Left ventricle myocardium inferior (tissue), 1 donor: Measurements from ENCODE around the gene ADCY10. TPM values are rescaled to one million over a fixed set of nuclear protein-coding genes. Genes with fewer than 3 reads are reported as not detected.

Experiments
- DNase-seq: peaks from one replicate; pipeline ENCODE4 v3.0.0-alpha.2; 2020
- H3K27ac ChIP-seq: fragments of 200-600 bp; replicated peaks from 2 replicates; pipeline ENCODE4 v1.8.0; 2021
- H3K27me3 ChIP-seq: fragments of 200-600 bp; 2 replicates; pipeline ENCODE4 v1.8.0; 2021; ENCODE audit warnings: low read depth
- H3K36me3 ChIP-seq: fragments of 200-600 bp; 2 replicates; pipeline ENCODE4 v1.8.0; 2021
- H3K4me1 ChIP-seq: fragments of 200-600 bp; 2 replicates; pipeline ENCODE4 v1.8.0; 2021
- H3K4me3 ChIP-seq: fragments of 200-600 bp; 2 replicates; pipeline ENCODE4 v1.8.0; 2021; ENCODE audit warnings: mild to moderate bottlenecking, moderate library complexity
- H3K9me3 ChIP-seq: fragments of 200-600 bp; replicated peaks from 2 replicates; pipeline ENCODE4 v1.8.0; 2021
- intact Hi-C: fragments of 100-400 bp; cut with micrococcal nuclease; formaldehyde crosslinking; loops from one replicate; pipeline ENCODE4 v1.11.0; 2022
- total RNA-seq: library from RNA; stranded (reverse); fragmentation: NEBNext Ultra II Directional; extraction: Animal tissue kit (Norgen Biotek cat#: 25700); gene quantifications from one replicate; pipeline ENCODE4 v1.2.1, GENCODE V29; 2021
- TF ChIP-seq, protein P1 (sequence below): fragments of 200-600 bp; IDR thresholded peaks from 2 replicates; pipeline ENCODE4 v1.8.0; 2021; ENCODE audit warnings: antibody characterized with exemption, mild to moderate bottlenecking, borderline replicate concordance
- donor health status: DM: no; HTN: yes; CAD: no; lungs with severe emphysema.

ADCY10 gene
- total RNA-seq, 1 donor from 2014 or later = 0.22 TPM

DNA sequence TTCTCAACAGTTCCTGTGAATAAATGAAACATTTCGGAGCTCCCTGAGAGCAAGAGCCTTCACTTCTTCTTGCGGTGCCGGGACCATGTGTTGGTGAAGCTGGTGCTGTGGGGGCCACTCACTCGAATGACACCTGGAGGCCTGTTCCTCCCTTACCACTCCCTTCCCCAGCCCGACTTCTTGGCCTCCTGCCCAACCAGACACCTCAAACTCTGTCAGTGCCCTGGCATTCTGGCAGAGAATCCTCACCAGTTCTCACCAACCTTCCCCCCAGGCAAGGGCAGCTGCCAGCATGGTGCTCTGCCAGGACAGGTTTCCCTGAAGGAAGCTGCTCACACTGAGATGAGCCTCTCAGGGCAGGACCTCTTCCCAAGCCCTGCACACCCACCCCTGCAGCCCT, 123.8 kb downstream of the ADCY10 start:
- no peak overlapping the region for H3K27ac ChIP-seq
- peaks cover 23% of the 10 kb centered on the region for H3K36me3 ChIP-seq
- intact Hi-C loops = no loop called here
- H3K9me3 ChIP-seq = no peaks in the 10 kb centered on the region
- TF ChIP-seq, protein P1, sequence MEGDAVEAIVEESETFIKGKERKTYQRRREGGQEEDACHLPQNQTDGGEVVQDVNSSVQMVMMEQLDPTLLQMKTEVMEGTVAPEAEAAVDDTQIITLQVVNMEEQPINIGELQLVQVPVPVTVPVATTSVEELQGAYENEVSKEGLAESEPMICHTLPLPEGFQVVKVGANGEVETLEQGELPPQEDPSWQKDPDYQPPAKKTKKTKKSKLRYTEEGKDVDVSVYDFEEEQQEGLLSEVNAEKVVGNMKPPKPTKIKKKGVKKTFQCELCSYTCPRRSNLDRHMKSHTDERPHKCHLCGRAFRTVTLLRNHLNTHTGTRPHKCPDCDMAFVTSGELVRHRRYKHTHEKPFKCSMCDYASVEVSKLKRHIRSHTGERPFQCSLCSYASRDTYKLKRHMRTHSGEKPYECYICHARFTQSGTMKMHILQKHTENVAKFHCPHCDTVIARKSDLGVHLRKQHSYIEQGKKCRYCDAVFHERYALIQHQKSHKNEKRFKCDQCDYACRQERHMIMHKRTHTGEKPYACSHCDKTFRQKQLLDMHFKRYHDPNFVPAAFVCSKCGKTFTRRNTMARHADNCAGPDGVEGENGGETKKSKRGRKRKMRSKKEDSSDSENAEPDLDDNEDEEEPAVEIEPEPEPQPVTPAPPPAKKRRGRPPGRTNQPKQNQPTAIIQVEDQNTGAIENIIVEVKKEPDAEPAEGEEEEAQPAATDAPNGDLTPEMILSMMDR = no peak
- H3K4me3 ChIP-seq = no peak overlapping the region
- peaks cover 19% of the 10 kb centered on the region for H3K4me1 ChIP-seq
- H3K27me3 ChIP-seq = no peaks in the 10 kb centered on the region
- DNase-seq = no peak

DNA sequence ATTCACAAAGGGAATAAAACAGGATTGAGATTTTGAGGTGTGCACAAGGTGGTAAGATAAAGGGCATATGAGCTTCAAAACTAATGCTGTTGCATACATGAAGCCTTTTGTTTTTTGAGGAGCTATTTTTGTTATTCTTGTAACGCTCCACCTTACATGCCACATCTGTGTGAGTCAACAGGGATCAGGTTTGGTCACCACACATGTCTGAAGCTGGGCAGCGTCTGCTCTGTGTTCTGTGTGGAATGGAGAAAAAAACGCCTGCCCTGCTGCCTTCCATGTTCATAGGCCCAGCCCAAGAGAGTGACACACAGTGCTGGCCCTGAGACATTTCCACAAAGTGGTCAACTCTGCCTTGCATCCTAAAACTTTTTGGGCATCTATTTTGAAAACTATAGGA, 124.4 kb downstream of the ADCY10 start:
- Histone ChIP-seq H3K9me3 (no peaks in the 10 kb centered on the region), H3K27ac (no peak overlapping the region), H3K4me3 (no peak overlapping the region), H3K36me3 (peaks cover 23% of the 10 kb centered on the region), H3K4me1 (peaks cover 13% of the 10 kb centered on the region), H3K27me3 (no peaks in the 10 kb centered on the region)
- intact Hi-C loops = loop anchor here (10.0 kb wide), 1 partner anchor 65 kb away; the partner anchor contains the start of gene MPZL1
- DNase-seq = no peak
- TF ChIP-seq, protein P1 = no peak

DNA sequence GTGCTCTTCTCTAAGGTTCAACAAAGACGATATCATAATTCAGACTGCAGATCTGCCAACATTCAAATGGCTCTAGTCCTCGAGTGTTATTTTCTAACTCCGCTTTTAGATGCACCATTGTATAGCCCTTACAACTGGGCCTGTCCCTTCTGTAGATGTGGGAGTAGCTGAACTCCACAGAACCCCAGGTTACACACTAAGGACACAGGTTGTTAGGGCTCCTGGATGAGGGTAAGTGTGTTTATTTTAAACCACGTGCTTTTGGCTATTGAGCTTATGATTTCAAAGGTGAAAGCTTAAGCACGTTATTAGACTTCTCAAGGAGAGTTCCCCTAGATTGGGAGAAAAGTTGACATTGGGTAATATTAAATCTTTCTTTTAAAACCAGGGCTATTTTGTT, 127.4 kb downstream of the ADCY10 start:
- peaks cover 23% of the 10 kb centered on the region for H3K36me3 ChIP-seq
- no peaks in the 10 kb centered on the region for H3K9me3 ChIP-seq
- H3K4me3 ChIP-seq = no peak overlapping the region
- DNase-seq = no peak
- TF ChIP-seq, protein P1 = no peak
- H3K4me1 ChIP-seq = peaks cover 11% of the 10 kb centered on the region
- intact Hi-C loops = loop anchor here (10.0 kb wide), 1 partner anchor 62 kb away; the partner anchor contains the start of gene MPZL1
- H3K27ac ChIP-seq = no peak overlapping the region
- H3K27me3 ChIP-seq = no peaks in the 10 kb centered on the region

DNA sequence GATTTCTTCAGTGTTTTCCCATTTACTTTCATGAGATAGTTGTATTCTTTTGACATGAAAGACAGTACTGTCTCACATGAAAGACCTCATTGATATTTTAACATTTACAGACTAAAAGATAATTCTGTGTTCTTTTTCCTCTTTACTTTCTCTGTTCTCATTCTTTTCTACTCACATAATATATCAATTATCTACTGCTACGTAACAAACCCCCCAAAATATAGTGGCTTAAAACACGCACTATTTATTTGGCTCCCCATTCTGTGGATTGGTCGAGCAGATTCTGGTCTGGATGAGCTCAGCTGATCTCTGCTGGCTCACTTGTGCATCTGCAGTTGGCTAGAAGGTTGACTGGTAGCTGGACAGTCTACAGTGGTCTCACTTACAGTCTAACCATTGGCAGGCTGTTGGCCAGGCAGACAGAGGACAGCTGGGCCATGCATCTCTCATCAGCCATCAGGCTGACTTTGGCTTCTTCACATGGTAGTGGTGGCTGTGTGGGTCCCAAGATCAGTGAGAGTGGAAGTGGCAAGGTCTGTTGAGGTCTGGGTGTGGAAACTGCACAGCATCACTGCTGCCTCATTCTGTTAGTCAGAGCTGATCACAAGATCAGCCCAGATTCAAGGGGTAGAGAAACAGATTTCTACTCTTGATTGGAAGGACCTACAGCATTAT, 128.9 kb downstream of the ADCY10 start:
- Histone ChIP-seq H3K27me3 (no peaks in the 10 kb centered on the region), H3K9me3 (no peaks in the 10 kb centered on the region), H3K27ac (no peak overlapping the region), H3K4me1 (peaks cover 1% of the 10 kb centered on the region), H3K36me3 (peaks cover 30% of the 10 kb centered on the region), H3K4me3 (no peak overlapping the region)
- DNase-seq = no peak
- TF ChIP-seq, protein P1 = no peak
- intact Hi-C loops = loop anchor here (10.0 kb wide), 1 partner anchor 60 kb away; the partner anchor contains the start of gene MPZL1

DNA sequence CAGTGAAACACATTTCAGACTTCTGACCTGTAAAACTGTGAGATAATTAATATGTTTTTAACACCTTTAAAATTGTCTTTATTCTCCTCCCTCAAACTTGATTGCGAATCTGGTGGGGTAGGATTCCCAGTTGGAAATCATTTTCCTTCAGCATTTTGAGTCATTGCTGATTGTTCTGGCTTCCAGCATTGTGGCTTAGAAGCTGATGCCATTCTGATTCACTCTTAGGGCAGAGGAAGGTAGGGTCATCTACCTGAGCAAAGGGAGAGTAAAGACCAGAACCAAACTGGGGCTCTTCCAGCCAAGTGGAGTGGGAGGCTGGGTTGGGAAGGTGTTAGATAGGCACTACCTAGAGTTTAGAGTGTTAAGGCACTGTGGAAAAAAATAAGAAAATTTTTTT, 131.0 kb downstream of the ADCY10 start:
- H3K36me3 ChIP-seq = peaks cover 24% of the 10 kb centered on the region
- H3K27ac ChIP-seq = no peak overlapping the region
- DNase-seq = no peak
- TF ChIP-seq, protein P1 = no peak
- no peaks in the 10 kb centered on the region for H3K4me1 ChIP-seq
- H3K4me3 ChIP-seq = no peak overlapping the region
- intact Hi-C loops = loop anchor here (10.0 kb wide), 1 partner anchor 58 kb away; the partner anchor contains the start of gene MPZL1
- H3K9me3 ChIP-seq = no peaks in the 10 kb centered on the region
- no peaks in the 10 kb centered on the region for H3K27me3 ChIP-seq
